Islet of Langerhans (tissue), 1 donor: ENCODE data around the gene TBX20.
"Not testable (repeated sequence)": the region's sequence is repeated elsewhere in the genome, so short reads cannot be mapped to it uniquely, and the experiment has no call there.

Experiments
- FAIRE-seq: peaks from one replicate; lab custom pipeline; 2011; peaks lifted over from hg19 to GRCh38; lab: Jason Lieb, UNC

TBX20 gene

DNA sequence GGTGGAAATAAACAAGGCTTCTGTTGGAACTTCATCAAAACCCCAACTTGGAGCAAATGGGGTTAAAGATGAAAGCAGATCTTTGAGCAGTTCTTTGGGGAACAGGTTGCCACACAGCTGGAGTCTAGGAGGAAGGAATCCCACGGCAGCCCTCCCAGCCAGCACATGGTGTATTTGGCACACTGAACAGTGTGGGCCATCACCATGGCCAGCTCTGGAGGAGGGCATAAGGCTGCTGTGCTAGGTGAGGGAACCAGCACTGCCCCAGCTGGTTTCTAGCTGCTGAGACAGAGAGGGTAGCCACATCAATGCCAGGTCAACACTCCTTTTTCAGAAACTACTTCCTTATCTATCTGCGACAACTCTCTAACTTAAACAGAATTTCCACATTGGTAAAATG is 33.7 kb downstream of the TBX20 start:
- FAIRE-seq, result not testable (repeated sequence)

DNA sequence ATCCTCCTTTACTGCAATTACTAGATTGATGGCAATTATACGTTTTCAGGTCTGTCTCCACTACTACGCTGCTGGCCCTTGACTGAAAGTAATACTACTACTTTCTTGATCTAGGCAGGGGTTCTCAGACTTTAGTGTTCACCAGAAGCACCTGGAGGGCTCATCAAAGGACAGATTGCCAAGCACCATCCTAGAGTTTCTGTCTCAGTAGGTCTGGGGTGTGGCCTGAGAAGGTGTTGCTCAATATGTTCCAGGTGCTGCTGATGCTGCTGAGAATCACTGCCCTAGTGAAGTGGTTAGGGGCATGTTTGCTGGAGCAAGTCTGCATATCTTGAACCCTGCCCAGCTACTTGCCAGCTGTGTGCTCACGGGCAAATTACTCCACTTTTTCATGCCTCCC is 37.9 kb downstream of the TBX20 start:
- not testable (repeated sequence) for FAIRE-seq

DNA sequence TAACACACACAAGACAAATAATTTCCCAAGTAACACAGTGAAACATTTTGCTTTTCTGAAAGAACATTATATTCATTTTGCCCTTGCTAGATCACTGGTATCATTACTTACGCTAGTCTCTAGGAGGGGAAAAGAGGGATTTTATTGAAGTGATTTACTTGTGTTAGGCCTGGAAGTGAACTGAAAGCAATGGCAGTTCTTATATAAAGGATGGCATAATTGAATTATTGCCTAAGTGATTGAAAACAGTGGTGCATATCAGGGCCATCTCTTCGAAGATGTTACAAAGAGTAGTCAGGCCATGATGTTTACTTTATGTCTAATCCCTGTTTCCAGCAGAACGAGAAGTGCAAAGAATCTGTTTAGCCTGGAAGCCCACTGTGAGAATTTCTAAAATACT is 38.8 kb downstream of the TBX20 start:
- FAIRE-seq, result not testable (repeated sequence)

DNA sequence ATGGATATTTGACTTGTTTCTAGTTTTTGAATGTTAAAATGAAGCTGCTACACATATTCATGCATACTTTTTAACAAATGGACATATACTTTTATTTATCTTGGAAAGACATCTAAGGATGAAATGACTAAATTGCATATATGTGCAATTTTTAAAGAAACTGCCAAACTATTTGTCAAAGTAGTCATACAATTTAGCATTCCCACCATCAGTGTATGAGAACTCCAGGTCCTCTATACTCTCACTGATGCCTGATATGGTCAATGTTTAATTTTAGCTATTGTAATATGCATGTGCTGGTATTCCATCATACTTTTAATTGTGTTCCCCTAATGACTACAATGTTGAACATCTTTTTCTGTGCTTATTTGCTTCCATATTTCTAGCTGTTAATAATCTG is 47.0 kb downstream of the TBX20 start:
- FAIRE-seq, result not testable (repeated sequence)

DNA sequence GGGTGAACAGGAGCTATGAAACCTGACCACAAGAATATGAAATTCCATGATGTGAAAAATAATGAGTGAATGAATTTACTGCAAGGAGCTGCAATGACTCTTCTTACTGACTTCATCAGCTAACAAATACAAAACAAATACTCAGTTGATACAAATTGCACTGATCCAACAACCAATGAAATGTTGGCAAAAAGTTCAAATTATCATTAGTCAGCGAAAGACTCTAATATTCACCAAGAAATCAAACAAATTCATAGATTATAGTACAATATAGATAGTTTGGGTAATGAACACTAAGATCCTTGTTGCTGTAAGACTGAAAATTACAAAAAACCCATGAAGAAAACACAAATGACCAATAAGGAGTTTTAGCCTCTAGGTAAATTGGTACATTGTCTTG is 49.0 kb downstream of the TBX20 start:
- FAIRE-seq, result not testable (repeated sequence)

DNA sequence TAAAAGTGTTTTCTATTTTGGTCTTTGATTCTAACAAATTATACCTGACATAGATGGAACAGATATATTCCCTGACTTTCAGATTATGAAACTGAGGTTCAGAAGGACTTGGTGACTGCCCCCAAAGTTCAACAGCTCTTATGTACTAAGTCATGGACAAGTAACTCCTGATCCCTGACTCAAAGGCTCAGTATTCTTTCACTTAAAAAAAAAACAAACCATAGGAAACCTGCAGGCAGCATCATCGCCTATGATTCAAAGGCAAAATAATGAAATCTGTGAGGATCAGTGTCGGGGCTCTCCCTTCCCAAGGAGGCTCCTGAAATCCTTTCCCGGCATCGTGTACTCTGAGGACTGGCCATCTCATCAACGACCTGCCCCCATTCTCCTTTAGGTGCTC is 49.9 kb downstream of the TBX20 start:
- FAIRE-seq, result not testable (repeated sequence)

DNA sequence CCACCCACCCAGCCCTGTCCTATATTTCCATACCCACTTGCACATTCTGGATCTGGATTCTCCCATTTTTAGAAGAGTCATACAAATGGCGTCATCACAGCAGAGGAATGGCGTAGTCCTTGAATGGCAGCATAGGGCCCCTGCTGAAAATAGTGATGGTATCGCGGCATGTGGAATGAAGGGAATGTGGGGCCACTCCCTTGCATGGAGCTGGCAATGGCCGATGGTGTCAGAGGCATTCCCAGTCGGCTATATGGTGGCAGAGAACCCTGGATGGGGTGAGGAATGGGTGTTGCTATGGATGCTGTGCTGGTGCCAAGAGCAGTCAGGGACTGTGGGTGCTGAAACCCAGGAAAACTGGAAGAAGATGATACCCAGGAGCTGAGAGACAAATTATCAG is 51.5 kb downstream of the TBX20 start:
- not testable (repeated sequence) for FAIRE-seq

DNA sequence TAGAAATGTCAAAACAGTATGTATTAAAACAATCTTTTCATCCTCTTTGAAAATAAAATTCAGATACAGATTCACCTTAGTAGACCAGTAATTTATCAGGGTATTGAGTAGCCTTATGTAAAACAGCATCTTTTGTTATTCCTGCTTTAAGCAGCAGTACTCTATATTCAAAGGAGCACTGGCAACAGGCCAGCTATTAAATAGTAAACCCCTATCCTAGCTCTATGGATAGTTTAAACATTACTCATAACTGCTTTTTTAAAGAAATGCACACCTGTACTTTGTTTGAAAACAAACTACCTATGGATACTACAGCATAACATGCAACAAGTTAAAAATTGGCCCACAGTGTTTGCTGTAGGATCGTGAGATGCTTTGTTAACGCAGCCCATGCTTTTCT is 53.7 kb downstream of the TBX20 start:
- FAIRE-seq, result not testable (repeated sequence)

DNA sequence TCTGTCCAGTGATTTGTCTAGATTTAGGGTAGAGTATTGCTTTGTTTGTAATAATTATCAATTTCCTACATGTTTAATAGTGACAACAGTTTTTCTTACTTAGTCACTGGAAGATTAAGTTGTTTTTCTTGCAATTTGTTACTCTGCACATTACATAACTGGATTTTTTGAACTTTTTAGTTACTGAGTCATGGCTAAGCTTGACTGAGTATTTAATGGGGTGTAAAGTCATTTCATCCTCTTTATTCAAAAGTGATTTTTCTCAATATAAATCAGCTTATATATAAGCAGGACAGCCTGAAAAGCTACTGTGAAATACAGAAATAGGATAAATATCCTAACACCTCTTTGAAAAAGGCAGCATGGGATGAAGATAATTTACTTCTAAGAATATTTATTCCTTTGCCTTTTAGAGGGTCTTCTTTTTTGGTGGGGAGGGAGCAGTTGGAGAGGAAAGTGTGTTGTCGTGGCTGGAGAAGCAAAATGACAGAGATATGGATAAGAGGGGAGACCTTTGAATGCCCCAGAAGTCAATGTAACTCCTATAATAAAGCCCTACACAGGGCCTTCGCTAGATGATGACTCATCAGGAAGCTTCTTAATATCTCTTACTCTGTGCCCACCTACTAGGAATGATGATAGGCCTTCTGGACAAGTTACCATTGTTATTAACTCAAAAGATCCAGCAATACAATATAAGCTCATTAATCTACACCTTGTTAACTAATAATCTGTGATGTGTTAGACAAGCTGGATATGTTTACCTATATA is 55.3 kb downstream of the TBX20 start:
- not testable (repeated sequence) for FAIRE-seq

DNA sequence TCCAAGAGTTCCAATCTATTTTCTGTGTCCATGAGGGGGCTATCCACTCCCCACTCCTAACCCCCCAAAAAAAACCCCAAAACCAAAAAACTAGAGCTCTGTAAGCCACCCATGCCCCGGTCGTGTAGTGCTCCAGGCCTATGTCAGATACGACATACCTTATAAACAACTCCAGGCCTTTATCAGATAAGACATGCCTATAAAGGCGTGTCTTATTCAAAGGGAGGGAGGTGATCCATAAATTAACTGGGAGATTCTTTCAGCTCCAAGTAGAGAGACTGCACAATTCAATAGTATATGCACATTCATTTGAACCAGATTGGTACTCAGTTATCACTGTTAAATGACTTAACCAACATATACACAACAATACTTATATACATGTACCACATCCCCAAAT is 62.3 kb downstream of the TBX20 start:
- not testable (repeated sequence) for FAIRE-seq

DNA sequence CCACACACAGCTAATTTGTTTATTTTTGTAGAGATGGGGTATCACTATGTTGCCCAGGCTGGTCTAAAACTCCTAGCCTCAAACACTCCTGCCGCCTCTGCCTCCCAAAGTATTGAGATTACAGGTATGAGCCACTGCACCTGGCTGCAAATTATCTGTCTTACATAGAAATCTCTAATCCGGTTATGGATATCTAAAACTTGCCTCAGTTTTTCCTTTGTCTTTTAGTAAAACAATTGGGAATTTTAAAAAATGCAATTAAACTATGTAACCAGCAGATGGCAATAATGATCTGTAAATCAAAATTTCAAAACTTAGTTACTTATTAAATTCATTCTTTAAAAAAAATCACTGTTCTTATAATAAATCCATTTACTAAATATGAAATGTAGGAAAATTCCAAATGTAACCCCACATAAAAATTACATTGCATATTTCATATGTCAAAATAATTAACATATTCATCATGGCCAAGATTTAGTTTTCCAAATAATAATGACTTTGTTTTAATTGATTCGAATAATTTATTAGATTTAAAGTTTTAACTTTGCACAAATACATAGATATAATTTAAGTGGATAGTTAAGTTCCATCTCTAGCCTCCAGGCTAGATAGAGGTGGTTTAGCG is 63.6 kb downstream of the TBX20 start:
- not testable (repeated sequence) for FAIRE-seq

DNA sequence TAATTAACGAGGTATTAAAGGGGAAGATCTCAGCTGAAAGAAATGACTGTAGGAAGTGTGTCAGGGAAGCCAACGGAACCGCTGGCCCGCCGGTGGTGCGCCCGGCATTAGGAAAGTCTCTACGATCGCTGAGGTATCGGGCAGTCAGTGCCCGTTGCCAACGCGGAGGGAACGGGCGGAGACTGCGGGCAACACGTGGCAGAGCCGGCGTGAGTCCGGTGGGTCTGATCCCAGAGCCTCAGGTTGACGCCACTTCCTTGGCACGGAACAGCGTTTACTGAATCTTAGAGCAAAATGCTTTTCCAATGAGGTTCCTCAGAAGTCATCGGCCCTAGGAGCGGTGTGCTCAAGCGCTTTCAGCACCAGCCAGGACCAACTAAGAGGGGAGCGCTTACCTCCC is 67.1 kb downstream of the TBX20 start:
- FAIRE-seq, result not testable (repeated sequence)

DNA sequence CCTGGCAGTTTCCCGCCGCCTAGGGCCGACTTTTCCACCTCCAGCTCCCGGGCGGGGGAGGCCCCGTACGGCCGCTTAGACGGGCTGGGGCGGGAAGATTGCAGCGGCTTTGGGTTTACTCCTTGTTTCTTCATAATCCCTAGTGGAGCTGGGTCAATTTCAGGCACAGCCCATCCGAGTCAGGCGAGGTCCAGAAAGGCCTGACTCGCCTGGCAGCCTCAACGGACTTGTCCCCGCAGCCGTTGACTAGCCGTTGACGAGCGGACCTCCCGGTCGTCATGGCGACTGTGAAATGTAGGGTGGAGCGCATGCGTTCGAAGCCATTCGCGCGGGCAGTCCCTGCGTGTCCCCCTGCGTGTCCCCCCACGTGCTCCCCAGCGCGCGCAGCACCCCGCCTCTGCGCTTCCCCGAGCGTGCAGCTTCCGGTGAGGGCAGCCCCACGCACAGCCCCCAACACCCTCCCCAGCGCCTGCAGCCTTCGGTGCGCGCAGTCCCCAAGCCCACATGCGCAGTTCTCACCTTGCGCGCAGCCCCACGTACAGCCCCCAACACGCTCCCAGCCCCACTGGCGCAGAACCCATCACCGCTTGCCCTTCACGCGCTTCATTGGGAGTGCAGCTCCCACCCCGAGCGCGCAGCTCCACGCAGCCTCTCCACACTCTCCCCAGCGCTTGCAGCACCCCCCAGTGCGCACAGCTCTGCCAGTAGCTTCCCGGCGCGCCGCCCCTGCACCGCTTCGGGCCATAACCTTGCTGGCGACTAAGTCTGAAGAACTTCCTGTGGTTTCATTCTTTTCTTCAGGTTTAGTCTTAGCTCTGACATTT is 67.8 kb downstream of the TBX20 start:
- FAIRE-seq, result no peak

DNA sequence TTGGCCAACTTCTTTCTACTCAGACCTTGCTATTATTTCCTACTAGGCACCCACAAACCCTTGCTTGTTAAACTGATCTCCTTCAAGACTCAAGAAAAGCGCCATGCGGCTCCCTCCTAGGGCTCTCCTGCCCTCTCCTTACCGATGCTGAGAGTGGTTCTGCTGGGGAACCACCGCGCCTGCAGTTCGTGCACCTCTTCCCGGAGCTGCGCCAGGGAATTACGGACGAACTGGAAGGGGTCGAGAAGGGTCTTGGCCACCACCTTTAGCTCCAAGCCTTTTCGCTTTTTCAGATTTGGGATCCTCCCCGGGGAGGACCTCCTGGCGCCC is 68.4 kb downstream of the TBX20 start:
- not testable (repeated sequence) for FAIRE-seq

DNA sequence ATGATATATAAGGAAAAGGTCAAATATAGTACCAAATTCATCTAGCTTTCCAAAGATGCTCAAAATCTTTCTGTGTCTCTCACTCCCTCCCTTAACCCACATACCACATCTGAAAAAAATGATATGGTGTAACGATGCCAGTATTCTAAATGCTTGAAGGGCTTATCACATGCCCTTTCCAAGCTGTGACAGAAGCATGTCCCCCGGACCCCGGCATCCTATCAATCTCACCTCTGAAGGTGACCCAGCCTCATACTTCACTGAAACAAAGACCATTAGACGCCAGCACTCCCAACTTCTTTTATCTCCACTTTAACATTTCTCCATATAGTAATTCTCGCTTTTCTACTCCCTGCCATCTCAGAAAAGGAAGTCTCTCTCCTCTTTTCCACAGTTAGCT is 68.9 kb downstream of the TBX20 start:
- FAIRE-seq, result not testable (repeated sequence)

DNA sequence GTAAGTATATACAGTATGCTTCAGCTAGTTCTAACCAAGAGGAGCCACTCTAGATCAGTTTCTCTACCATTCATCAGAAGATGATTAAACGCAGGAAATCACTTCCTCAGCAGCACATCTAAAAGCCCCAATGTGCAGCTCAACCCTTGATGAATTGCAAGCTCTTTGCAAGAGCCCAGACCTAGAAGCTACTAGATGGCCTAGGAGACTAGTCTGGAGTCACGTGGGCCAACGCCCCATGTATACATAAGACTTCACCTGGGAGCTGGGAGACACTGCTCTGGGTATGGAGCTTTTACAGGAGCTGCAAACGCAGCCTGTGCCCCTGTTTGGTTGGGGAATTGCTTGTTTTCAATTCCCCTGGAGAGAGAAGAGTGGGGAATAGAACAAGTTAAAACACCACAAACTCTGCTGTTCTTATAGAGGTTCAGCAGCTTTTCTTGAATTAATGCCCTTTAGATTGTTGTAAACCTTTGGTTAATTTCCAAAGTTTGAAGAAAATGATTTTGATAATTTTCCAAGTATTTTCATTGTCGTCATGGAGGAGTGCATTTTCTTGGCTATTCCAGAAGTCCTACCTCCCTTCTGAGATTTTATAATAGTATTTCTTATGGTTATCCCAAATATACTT is 69.9 kb downstream of the TBX20 start:
- FAIRE-seq, result not testable (repeated sequence)

DNA sequence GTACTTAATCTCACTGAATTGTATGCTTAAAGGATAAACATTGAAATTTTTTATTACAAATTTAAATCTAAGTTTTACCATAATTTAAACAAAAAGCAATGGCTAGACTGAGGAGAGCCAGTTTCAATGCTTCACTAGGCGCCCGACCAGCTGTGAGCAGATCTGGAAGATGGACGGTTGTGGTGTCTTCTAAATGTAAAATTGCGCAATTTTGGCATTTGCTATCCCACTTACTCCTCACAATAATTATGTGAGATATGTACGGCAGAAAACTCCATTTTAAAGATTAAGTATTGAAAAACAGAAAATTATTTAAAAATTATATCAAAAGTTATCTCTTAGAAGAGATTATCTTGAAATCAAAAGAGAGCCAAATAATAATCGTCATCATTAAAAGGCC is 73.2 kb downstream of the TBX20 start:
- FAIRE-seq, result not testable (repeated sequence)

DNA sequence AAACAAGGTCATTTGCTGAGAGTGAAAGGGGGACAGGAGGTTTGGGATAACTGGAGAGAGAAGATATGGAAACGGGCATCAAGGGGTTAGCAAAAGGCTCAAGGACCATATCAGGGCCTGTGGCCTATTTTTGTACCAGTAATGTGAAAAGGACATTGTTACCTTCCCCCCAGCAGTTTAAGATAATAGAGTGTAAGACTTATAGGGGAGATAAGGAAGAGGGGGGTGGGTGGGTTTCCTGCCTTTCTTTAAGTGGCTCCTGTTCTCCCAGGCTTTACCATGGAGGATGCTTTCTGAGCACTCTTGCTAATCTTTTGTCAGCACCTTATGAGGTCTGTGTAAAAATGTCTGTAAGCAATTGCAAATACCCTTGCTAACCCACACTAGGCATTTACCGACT is 80.7 kb downstream of the TBX20 start:
- FAIRE-seq, result not testable (repeated sequence)

DNA sequence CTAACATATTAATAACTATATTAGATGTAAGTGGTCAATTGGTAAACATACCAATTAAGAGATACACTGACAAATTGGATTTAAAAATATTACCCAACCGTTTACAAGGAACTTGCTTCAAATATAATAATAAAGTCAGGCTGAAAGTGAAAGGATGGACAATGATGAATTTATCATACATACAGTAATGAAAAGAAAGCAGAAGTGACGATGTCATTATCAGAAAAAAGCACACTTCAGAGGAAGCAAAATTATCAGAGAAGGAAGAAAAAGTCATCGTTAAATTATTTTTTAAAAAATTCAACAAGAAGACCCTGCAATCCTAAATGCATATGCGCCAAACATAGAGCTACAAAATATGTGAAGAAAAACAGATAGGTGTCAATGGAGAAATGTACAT is 81.8 kb downstream of the TBX20 start:
- FAIRE-seq, result not testable (repeated sequence)

DNA sequence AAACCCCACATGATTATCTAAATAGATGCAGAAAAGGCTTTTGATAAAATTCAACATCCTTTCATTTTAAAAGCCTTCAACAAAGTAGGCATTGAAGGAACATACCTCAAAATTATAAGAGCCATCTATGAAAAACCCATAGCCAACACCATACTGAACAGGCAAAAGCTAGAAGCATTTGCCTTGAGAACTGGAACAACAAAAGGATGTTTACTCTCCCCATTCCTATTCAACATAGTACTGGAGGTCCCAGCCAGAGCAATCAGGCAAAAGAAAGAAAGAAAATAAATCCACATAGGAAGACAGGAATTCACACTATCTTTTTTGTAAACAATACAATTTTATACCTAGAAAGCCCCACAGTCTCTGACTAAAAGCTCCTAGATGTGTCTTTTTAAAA is 86.2 kb downstream of the TBX20 start:
- not testable (repeated sequence) for FAIRE-seq

DNA sequence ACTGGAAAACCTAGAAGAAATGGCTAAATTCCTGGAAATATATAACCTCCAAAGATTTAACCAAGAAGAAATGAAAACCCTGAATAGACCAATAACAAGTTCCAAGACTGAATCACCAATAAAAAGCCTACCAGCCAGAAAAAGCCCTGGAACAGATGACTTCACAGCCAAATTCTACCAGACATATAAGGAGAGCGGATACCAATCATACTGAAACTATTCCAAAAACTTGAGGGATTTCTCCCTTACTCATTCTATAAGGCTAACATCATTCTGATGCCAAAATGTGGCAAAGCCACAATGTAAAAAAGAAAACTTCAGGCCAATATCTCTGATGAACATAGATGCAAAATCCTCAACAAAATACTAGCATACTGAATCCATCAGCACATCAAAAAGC is 86.7 kb downstream of the TBX20 start:
- FAIRE-seq, result not testable (repeated sequence)

DNA sequence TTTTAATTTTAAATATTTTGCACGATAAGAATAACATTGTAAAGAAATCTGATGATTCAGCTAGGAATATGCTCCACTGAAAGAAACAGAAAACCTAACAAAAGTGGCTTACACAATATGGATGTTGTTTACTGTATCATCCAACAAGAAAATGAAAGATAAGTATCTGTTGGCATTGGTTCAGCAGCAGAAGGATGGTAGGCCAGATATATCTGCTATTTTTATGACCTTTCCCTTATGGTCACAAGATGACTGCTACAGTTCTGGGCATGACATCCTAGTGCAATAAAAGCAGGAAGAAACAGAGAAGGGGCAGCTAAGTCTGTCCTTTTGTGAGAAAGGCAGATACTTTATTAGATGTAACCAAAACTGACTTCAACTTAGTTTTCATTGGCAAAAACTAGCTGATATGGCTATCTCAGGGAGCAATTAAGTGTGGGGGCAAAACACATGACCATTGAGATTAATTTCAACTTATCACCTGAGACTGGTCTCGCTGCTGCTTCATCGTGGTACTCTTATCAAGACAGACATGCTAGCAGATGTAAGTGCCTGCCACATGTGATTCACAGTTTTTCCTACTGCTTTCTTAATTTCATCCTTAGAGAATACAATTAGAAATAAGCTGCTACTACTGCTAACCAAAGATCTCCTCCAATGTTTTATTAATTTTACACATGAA is 92.7 kb downstream of the TBX20 start:
- FAIRE-seq, result not testable (repeated sequence)
